Measurements from ENCODE around the gene ZC3H4. TPM values are rescaled to one million over a fixed set of nuclear protein-coding genes. Genes with fewer than 3 reads are reported as not detected.

The ZC3H4 gene
- total and polyA plus RNA-seq, 2 of the 8 experiments (the other 6 are each of a cell fraction or from before 2014, with no cell fraction given) = 6.6 to 92.0 TPM

- POLR2A ChIA-PET (ENCODE audit: partially characterized antibody) = interaction anchor here (1.0 to 1.6 kb wide), 2 partner anchors 12 to 199 kb away, joined by 3 to 5 read pairs; no protein-coding TSS in a partner anchor
- H3K27ac ChIP-seq (ENCODE audit: low read depth, low read length) = no peak overlapping the region
- 78% methylated on average over 9 of the region's 12 CpGs; no CpG with 5 or more reads in 1 of the 2 experiments for WGBS, 2 experiments (ENCODE audit: extremely low coverage in 1 of 2, insufficient coverage in 1 of 2, insufficient read length in 1 of 2, insufficient replicate concordance in 2 of 2, low coverage in 1 of 2, low lambda C conversion rate in 2 of 2, missing lambda C conversion rate in 1 of 2)
- no peak for TF ChIP-seq BCL11A (IDR thresholded peaks at IDR 0.05; ENCODE audit: low read depth in 2 of 2, low read length in 2 of 2)
- TF ChIP-seq JUN (IDR thresholded peaks at IDR 0.05; ENCODE audit: low read depth, low read length) = no peak
- no peak for TF ChIP-seq TCF12 (IDR thresholded peaks at IDR 0.05; ENCODE audit: low read depth, low read length)
- no peak for TF ChIP-seq SIN3A (conservative IDR thresholded peaks at IDR 0.05 in 1 of 2, IDR thresholded peaks at IDR 0.05 in 1 of 2; ENCODE audit: low read depth in 1 of 2, low read length in 2 of 2)
- TF ChIP-seq TAF7 (optimal IDR thresholded peaks at IDR 0.05; ENCODE audit: borderline replicate concordance, low read depth, low read length) = no peak
- no peak for TF ChIP-seq MAFK (IDR thresholded peaks at IDR 0.05; ENCODE audit: low read depth, low read length)
- TF ChIP-seq SRF (IDR thresholded peaks at IDR 0.05; ENCODE audit: low read depth, low read length) = no peak
- no peak for TF ChIP-seq BRCA1 (IDR thresholded peaks at IDR 0.05; ENCODE audit: low read depth, low read length)
- no peak for TF ChIP-seq POU5F1 (IDR thresholded peaks at IDR 0.05; ENCODE audit: low read depth, low read length)
- TF ChIP-seq MAX (IDR thresholded peaks at IDR 0.05) = no peak
- TF ChIP-seq GTF2F1 (IDR thresholded peaks at IDR 0.05; ENCODE audit: borderline replicate concordance, low read depth, low read length) = no peak
- TF ChIP-seq CBX5 (IDR thresholded peaks at IDR 0.05; ENCODE audit: low read depth, low read length) = no peak
- TF ChIP-seq ASH2L (IDR thresholded peaks at IDR 0.05; ENCODE audit: low read length) = no peak
These were observed 85.9 kb downstream of the ZC3H4 start for GRCh38 chr19:47027586-47028088.

More at GRCh38 chr19:47027586-47028088, 85.9 kb downstream of the ZC3H4 start:
- no peaks in the 10 kb centered on the region for H3K36me3 ChIP-seq (ENCODE audit: control insufficient read depth in 2 of 4, insufficient read depth in 4 of 4, low read length in 3 of 4)
- peaks cover 1 to 14% (median 10%) of the 10 kb centered on the region in 4 experiments for H3K27me3 ChIP-seq (replicated peaks in 1 of 4; ENCODE audit: control insufficient read depth in 3 of 4, extremely low read depth in 1 of 4, insufficient read depth in 3 of 4, low read length in 3 of 4)
- no peak overlapping the region for H4K5ac ChIP-seq (ENCODE audit: insufficient read length, low read depth, low read length)
- peak overlapping the region; percentile 1 for H4K91ac ChIP-seq (replicated peaks; ENCODE audit: insufficient read length, low read length)
- FAIRE-seq (no peak), DNase-seq (ENCODE audit: low read depth in 1 of 2, low spot score in 2 of 2) (no peak)
- peak overlapping the region; percentile 75; the same call in 1 of the 2 replicates for H2AK5ac ChIP-seq (ENCODE audit: low read depth, low read length)
- no peak overlapping the region for H3K23ac ChIP-seq (ENCODE audit: insufficient read length)
- no peaks in the 10 kb centered on the region for H3K9me3 ChIP-seq (ENCODE audit: insufficient read depth in 2 of 2, low read depth in 1 of 2, low read length in 1 of 2)
- no peak overlapping the region; the same call in 1 of the 2 replicates for H2BK5ac ChIP-seq (ENCODE audit: low read depth, low read length)
- H3K9ac ChIP-seq (replicated peaks in 1 of 4; ENCODE audit: extremely low read depth in 1 of 4, low read depth in 3 of 4, low read length in 3 of 4) = no peak overlapping the region
- H3K4me1 ChIP-seq (replicated peaks in 1 of 4; ENCODE audit: control insufficient read depth in 3 of 4, insufficient read depth in 4 of 4, low read length in 3 of 4) = peaks cover 8 to 19% (median 15%) of the 10 kb centered on the region in 4 experiments
- H4K20me1 ChIP-seq (replicated peaks in 1 of 2; ENCODE audit: control insufficient read depth in 1 of 2, insufficient read depth in 2 of 2, low read length in 2 of 2) = peaks cover 0 to 5% of the 10 kb centered on the region in 2 experiments
- no peaks in the 10 kb centered on the region for H3K79me2 ChIP-seq (ENCODE audit: control insufficient read depth in 1 of 2, insufficient read depth in 2 of 2, low read length in 2 of 2)
- no peak overlapping the region for H2BK15ac ChIP-seq (ENCODE audit: low read length)
- H3K18ac ChIP-seq (ENCODE audit: extremely low read depth, low read length) = peak overlapping the region; percentile 60
- H2BK20ac ChIP-seq (ENCODE audit: low read length) = no peak overlapping the region
- H3K4me3 ChIP-seq (ENCODE audit: extremely low read depth in 1 of 4, insufficient read depth in 2 of 4, low read depth in 3 of 4, low read length in 4 of 4) = no peak overlapping the region
- H2AFZ ChIP-seq (ENCODE audit: low read length) = no peak overlapping the region
- no peak overlapping the region for H2BK120ac ChIP-seq (replicated peaks; ENCODE audit: low read depth, low read length)
- H3K79me1 ChIP-seq (ENCODE audit: low read depth, low read length) = no peaks in the 10 kb centered on the region
- H3K23me2 ChIP-seq (ENCODE audit: low read depth, low read length) = peaks cover 4% of the 10 kb centered on the region; the same call in 1 of the 2 replicates
- peak overlapping the region; percentile 46 to 55; a peak in 2 of 4 replicates for H3K4me2 ChIP-seq (ENCODE audit: insufficient read depth in 1 of 2, low read depth in 2 of 2, low read length in 2 of 2)
- H3K4ac ChIP-seq (replicated peaks; ENCODE audit: insufficient read length, low read depth, low read length) = no peak overlapping the region
- no peak overlapping the region for H3K56ac ChIP-seq (replicated peaks; ENCODE audit: insufficient read length, low read depth, low read length)
- CTCF ChIA-PET (ENCODE audit: partially characterized antibody) = interaction anchor here (0.9 kb wide), 1 partner anchor 8 kb away, joined by 3 read pairs; the partner anchor contains the start of gene NPAS1
- H3K14ac ChIP-seq (ENCODE audit: insufficient read length) = no peak overlapping the region
- H2BK12ac ChIP-seq (ENCODE audit: low read depth, low read length) = peak overlapping the region; percentile 17; the same call in 1 of the 2 replicates
- no peak overlapping the region for H4K8ac ChIP-seq (ENCODE audit: extremely low read depth, insufficient read depth, low read length)
